Measurements from ENCODE around the gene HOXB7. TPM values are rescaled to one million over a fixed set of nuclear protein-coding genes. Genes with fewer than 3 reads are reported as not detected.

HOXB7 gene
- total RNA-seq, 4 donors from 2014 or later: 0.36 to 3.0 (median 0.65) TPM

- Histone ChIP-seq H3K27me3 (peaks cover 80 to 99% (median 94%) of the 10 kb centered on the region in 3 donors), H3K36me3 (no peaks in the 10 kb centered on the region), H3K27ac (peak overlapping the region; percentile 43 to 74 (median 72)), H3K9me3 (no peaks in the 10 kb centered on the region), H3K4me1 (peaks cover 3 to 25% of the 10 kb centered on the region in 2 donors), H3K4me3 (peak overlapping the region; percentile 48 to 72 (median 58))
- in situ Hi-C loops (cut with MboI; ENCODE audit: low sequenced_read_pairs in 4 of 4): loop anchor here in 3 of 4 donors (10.0 kb wide), 2 partner anchors 252 to 262 kb away; no protein-coding TSS in a partner anchor
- intact Hi-C loops (cut with DNase I; ENCODE audit: low total_unique reads): no loop called here
- DNase-seq (no peak), ATAC-seq (no peak)
- TF ChIP-seq POLR2A (IDR thresholded peaks at IDR 0.05): no peak
- TF ChIP-seq CTCF (IDR thresholded peaks at IDR 0.05 in 4 of 5, conservative IDR thresholded peaks at IDR 0.05 in 1 of 5): no peak
These were observed 13.9 kb downstream of the HOXB7 start for GRCh38 chr17:48596735-48597527.

- no peaks in the 10 kb centered on the region for H3K36me3 ChIP-seq
These were observed 14.7 kb downstream of the HOXB7 start for GRCh38 chr17:48596000-48596734.

DNA sequence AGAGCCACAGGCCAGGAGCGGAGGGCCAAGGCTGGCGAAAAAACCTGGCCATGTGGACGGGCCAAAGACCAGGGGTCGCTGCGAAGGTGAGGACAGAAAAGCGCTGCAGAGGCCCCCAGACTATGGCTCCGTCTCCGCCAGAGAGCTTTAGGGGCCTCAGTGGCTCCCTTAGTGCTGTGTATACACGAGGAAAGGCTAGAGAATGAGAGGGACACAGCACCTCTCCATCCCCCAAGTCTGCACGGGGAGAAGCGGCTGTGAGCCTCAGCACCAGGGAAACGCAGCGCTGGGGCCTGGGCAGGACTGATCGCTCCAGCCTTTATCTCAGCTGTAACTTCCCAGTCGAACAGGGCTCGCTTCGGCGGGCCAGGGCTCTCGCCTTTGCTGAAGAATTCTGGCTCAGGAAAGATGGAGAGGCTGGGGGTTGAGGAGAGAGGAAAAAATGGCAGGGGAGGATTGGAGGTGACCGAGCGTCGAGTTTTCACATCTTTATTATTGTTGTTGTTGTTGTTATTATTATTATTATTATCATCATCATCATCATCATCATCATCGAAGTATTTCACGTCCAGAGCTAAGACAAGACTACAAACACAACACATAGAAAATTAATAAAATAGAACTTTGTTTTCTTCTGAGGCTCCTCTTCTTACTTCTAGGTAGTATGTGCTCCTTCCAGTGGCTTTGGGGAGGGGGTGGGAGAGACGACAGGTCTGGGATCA, 15.4 kb downstream of the HOXB7 start:
- intact Hi-C loops (cut with DNase I; ENCODE audit: low total_unique reads) (no loop called here), in situ Hi-C loops (cut with MboI; ENCODE audit: low sequenced_read_pairs in 4 of 4) (loop anchor here in 3 of 4 donors (10.0 kb wide), 2 partner anchors 251 to 261 kb away; no protein-coding TSS in a partner anchor)
- no peak for DNase-seq
- H3K9me3 ChIP-seq: no peaks in the 10 kb centered on the region
- no peak for ATAC-seq
- no peaks in the 10 kb centered on the region for H3K36me3 ChIP-seq
- H3K27ac ChIP-seq: peak overlapping the region in 2 of 4 donors; percentile 70 to 74
- H3K4me1 ChIP-seq: peaks cover 3 to 25% of the 10 kb centered on the region in 2 donors
- no peak overlapping the region for H3K4me3 ChIP-seq
- TF ChIP-seq CTCF (IDR thresholded peaks at IDR 0.05 in 4 of 5, conservative IDR thresholded peaks at IDR 0.05 in 1 of 5) (no peak), POLR2A (IDR thresholded peaks at IDR 0.05) (no peak)
- peaks cover 75 to 95% (median 92%) of the 10 kb centered on the region in 3 donors for H3K27me3 ChIP-seq

More at GRCh38 chr17:48596000-48596734, 14.7 kb downstream of the HOXB7 start:
- TF ChIP-seq POLR2A (IDR thresholded peaks at IDR 0.05) (no peak), CTCF (IDR thresholded peaks at IDR 0.05 in 4 of 5, conservative IDR thresholded peaks at IDR 0.05 in 1 of 5) (no peak)
- intact Hi-C loops (cut with DNase I; ENCODE audit: low total_unique reads) (no loop called here), in situ Hi-C loops (cut with MboI; ENCODE audit: low sequenced_read_pairs in 4 of 4) (loop anchor here in 3 of 4 donors (10.0 kb wide), 2 partner anchors 251 to 261 kb away; no protein-coding TSS in a partner anchor)
- Histone ChIP-seq H3K27me3 (peaks cover 78 to 98% (median 94%) of the 10 kb centered on the region in 3 donors), H3K27ac (peak overlapping the region; percentile 36 to 74 (median 55)), H3K4me3 (peak overlapping the region; percentile 17 to 72 (median 58)), H3K9me3 (no peaks in the 10 kb centered on the region), H3K4me1 (peaks cover 3 to 25% of the 10 kb centered on the region in 2 donors)
- DNase-seq: no peak
- no peak for ATAC-seq

GRCh38 chr17:48594538-48595277, 16.1 kb downstream of the HOXB7 start:
- Histone ChIP-seq H3K4me1 (peaks cover 3 to 25% of the 10 kb centered on the region in 2 donors), H3K27ac (peak overlapping the region in 2 of 4 donors; percentile 2 to 47), H3K27me3 (peaks cover 69 to 94% (median 87%) of the 10 kb centered on the region in 3 donors), H3K36me3 (no peaks in the 10 kb centered on the region), H3K4me3 (no peak overlapping the region), H3K9me3 (no peaks in the 10 kb centered on the region)
- no peak for ATAC-seq
- intact Hi-C loops (cut with DNase I; ENCODE audit: low total_unique reads) (loop anchor here (5.0 kb wide), 1 partner anchor 242 kb away; no protein-coding TSS in a partner anchor), in situ Hi-C loops (cut with MboI; ENCODE audit: low sequenced_read_pairs in 4 of 4) (loop anchor here in 3 of 4 donors (10.0 kb wide), 2 partner anchors 250 to 260 kb away; no protein-coding TSS in a partner anchor)
- no peak for DNase-seq
- TF ChIP-seq POLR2A (IDR thresholded peaks at IDR 0.05) (no peak), CTCF (IDR thresholded peaks at IDR 0.05 in 4 of 5, conservative IDR thresholded peaks at IDR 0.05 in 1 of 5) (no peak)

Data from gastrocnemius medialis (tissue), 4 donors.